DND-41 (cell line): ENCODE measurements around the gene TSGA10.
A peak's percentile ranks its signal among the peaks of the same experiment; 100 is the strongest.

Source experiments
- ATAC-seq: fragments of 200-7000 bp; cut with Tn5 transposase; 3 replicates; pipeline ENCODE4 v1.9.1; 2021; ENCODE audit warnings: low read depth; ENCODE audit not compliant: insufficient read depth
- DNase-seq: peaks from one replicate; pipeline ENCODE4 v3.0.0-alpha.2; 2020
- H2AFZ ChIP-seq: 2 replicates; pipeline ENCODE4 v1.6.0; 2012; ENCODE audit warnings: low read depth, low read length
- H3K27ac ChIP-seq: 2 replicates; pipeline ENCODE4 v1.5.1; 2012; ENCODE audit warnings: low read length, inconsistent platforms
- H3K27me3 ChIP-seq: fragments of 200-600 bp; sonication (generic); 2 replicates; pipeline ENCODE4 v1.6.0; 2012; ENCODE audit warnings: low read length, mild to moderate bottlenecking, inconsistent platforms; ENCODE audit not compliant: insufficient read depth, poor library complexity
- H3K36me3 ChIP-seq: 2 replicates; pipeline ENCODE4 v1.5.1; 2012; ENCODE audit warnings: low read length, inconsistent platforms; ENCODE audit not compliant: insufficient read depth
- H3K4me1 ChIP-seq: 2 replicates; pipeline ENCODE4 v1.5.1; 2012; ENCODE audit warnings: mild to moderate bottlenecking, low read length; ENCODE audit not compliant: insufficient read depth
- H3K4me2 ChIP-seq: 2 replicates; pipeline ENCODE4 v1.6.0; 2012; ENCODE audit warnings: mild to moderate bottlenecking, moderate library complexity, low read length, inconsistent platforms; ENCODE audit not compliant: insufficient read depth
- H3K4me3 ChIP-seq, 2 experiments: fragments of 200-600 bp in 1 of 2; shearing (Covaris generic) in 1 of 2; 2 replicates each; pipeline ENCODE4 v1.5.1; 2012 to 2016; ENCODE audit warnings: inconsistent platforms in 2 of 2, low read length in 2 of 2, mild to moderate bottlenecking in 2 of 2, low read depth in 1 of 2, moderate library complexity in 1 of 2
- H3K79me2 ChIP-seq: 2 replicates; pipeline ENCODE4 v1.6.0; 2012; ENCODE audit warnings: low read length, inconsistent platforms; ENCODE audit not compliant: insufficient read depth
- H3K9ac ChIP-seq: 2 replicates; pipeline ENCODE4 v1.6.0; 2012; ENCODE audit warnings: low read depth, mild to moderate bottlenecking, inconsistent platforms, low read length, moderate library complexity
- H3K9me3 ChIP-seq: 2 replicates; pipeline ENCODE4 v1.5.1; 2012; ENCODE audit warnings: low read length, moderate library complexity, mild to moderate bottlenecking, inconsistent platforms; ENCODE audit not compliant: insufficient read depth, severe bottlenecking
- H4K20me1 ChIP-seq: 2 replicates; pipeline ENCODE4 v1.6.0; 2012; ENCODE audit warnings: low read length; ENCODE audit not compliant: insufficient read depth
- EZH2 ChIP-seq: IDR thresholded peaks from 3 replicates; pipeline ENCODE4 v1.6.1; 2012; ENCODE audit warnings: borderline replicate concordance, low read depth, mild to moderate bottlenecking, moderate library complexity, low read length, inconsistent platforms; ENCODE audit not compliant: severe bottlenecking
- TF ChIP-seq, protein P1 (sequence below): IDR thresholded peaks from 2 replicates; pipeline ENCODE4 v1.5.1; 2012; ENCODE audit warnings: borderline replicate concordance, low read length, moderate library complexity, mild to moderate bottlenecking; ENCODE audit not compliant: poor library complexity, severe bottlenecking; ENCODE audit errors: extremely low read depth

Gene TSGA10

DNA sequence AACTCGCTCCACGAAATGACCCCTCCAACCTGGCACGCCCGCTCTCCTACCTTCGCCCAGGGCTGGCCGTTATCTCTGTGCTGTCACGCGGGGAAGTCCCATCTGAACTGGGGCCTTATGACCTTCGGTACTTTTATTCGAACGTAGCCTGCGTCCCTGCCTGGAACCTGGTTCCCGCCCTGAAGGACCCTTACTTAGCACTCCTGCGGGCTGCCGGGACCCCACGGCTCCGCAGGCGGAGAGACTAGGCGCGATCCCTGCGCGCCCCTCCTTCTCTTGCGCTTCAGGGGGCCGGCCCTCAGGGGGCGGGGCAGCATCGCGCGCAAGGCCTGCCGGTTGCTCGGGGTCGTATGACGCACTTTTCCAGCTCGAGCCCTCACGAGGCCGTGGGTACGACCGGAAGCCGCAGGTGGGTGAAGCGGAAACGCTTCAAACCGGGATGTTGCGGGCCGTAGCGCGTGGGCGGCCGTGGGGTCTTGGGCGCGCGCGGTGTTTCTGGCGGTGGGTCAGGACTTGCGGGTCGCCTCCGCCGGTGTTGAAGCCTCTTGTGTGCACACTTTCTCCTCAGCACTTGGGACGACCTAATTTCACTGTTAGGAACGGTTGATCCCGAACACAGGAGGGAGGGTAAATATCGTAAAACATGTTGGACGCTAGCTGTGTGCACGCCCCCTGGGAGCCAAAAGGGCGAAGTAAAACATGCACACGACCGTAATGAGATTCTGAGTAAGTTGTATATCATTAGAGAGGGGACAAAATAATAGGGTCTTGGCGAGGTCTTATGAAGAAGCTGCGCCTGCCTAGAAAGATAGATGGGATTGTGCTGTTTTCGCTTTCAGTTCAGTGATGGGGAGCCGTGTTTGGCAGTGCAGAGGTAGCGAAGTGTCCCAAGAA is at the start of gene TSGA10, which contains the start of gene LIPT1:
TSS of gene TSGA10 (minus strand) at position 300 of the 894 bp plus-strand sequence. CDS start 45,503 bp downstream, outside the sequence.
TSS of gene LIPT1 (plus strand) at position 325 of the 894 bp plus-strand sequence. CDS start 6,991 bp downstream, outside the sequence.
- DNase-seq (peak; percentile 95), ATAC-seq (peak; percentile 96)
- Histone ChIP-seq H3K9me3 (no peaks in the 10 kb centered on the region), H3K27me3 (no peaks in the 10 kb centered on the region), H4K20me1 (no peaks in the 10 kb centered on the region), H3K4me2 (peak within 1 kb of the TSS; percentile 82), H3K4me3 (peak within 1 kb of the TSS; percentile 47 to 64), H3K27ac (peak within 1 kb of the TSS; percentile 87), H3K9ac (peak within 1 kb of the TSS; percentile 69), H2AFZ (peak within 1 kb of the TSS; percentile 79), H3K36me3 (peaks cover 23% of the 10 kb centered on the region; the same call in 1 of the 2 replicates), H3K4me1 (peaks cover 26% of the 10 kb centered on the region), H3K79me2 (peaks cover 15% of the 10 kb centered on the region)
- no peak for TF ChIP-seq EZH2
- TF ChIP-seq, protein P1, sequence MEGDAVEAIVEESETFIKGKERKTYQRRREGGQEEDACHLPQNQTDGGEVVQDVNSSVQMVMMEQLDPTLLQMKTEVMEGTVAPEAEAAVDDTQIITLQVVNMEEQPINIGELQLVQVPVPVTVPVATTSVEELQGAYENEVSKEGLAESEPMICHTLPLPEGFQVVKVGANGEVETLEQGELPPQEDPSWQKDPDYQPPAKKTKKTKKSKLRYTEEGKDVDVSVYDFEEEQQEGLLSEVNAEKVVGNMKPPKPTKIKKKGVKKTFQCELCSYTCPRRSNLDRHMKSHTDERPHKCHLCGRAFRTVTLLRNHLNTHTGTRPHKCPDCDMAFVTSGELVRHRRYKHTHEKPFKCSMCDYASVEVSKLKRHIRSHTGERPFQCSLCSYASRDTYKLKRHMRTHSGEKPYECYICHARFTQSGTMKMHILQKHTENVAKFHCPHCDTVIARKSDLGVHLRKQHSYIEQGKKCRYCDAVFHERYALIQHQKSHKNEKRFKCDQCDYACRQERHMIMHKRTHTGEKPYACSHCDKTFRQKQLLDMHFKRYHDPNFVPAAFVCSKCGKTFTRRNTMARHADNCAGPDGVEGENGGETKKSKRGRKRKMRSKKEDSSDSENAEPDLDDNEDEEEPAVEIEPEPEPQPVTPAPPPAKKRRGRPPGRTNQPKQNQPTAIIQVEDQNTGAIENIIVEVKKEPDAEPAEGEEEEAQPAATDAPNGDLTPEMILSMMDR, result peak; percentile 41

GRCh38 chr2:99201959-99202678 is 47.4 kb upstream of the TSGA10 start:
- DNase-seq, result no peak
- Histone ChIP-seq H3K4me2 (no peak overlapping the region), H2AFZ (no peak overlapping the region), H3K9me3 (no peaks in the 10 kb centered on the region), H3K79me2 (no peaks in the 10 kb centered on the region), H3K9ac (no peak overlapping the region), H3K27ac (no peak overlapping the region), H3K36me3 (peaks cover 11% of the 10 kb centered on the region; the same call in 1 of the 2 replicates), H4K20me1 (no peaks in the 10 kb centered on the region), H3K27me3 (no peaks in the 10 kb centered on the region), H3K4me3 (no peak overlapping the region), H3K4me1 (no peaks in the 10 kb centered on the region)
- ATAC-seq, result no peak
- TF ChIP-seq, protein P1, result no peak
- TF ChIP-seq EZH2, result no peak

GRCh38 chr2:99200076-99200800 is 45.5 kb upstream of the TSGA10 start:
- TF ChIP-seq, protein P1, result no peak
- no peak for TF ChIP-seq EZH2
- Histone ChIP-seq H2AFZ (no peak overlapping the region), H3K79me2 (no peaks in the 10 kb centered on the region), H3K36me3 (peaks cover 29% of the 10 kb centered on the region), H3K9ac (no peak overlapping the region), H3K4me2 (no peak overlapping the region), H4K20me1 (no peaks in the 10 kb centered on the region), H3K27ac (no peak overlapping the region), H3K27me3 (no peaks in the 10 kb centered on the region), H3K4me1 (no peaks in the 10 kb centered on the region), H3K9me3 (no peaks in the 10 kb centered on the region), H3K4me3 (no peak overlapping the region)
- 0 out of 3 replicates have a peak, but pooled peaks have one; percentile 9 for ATAC-seq
- DNase-seq, result no peak
